ENCODE data around the gene KRAS.

Gene KRAS

GRCh38 chr12:25256005-25256404 lies 5.3 kb upstream of the KRAS start:
- no peak for DNase-seq (ENCODE audit: low read depth in 3 of 3)

DNA sequence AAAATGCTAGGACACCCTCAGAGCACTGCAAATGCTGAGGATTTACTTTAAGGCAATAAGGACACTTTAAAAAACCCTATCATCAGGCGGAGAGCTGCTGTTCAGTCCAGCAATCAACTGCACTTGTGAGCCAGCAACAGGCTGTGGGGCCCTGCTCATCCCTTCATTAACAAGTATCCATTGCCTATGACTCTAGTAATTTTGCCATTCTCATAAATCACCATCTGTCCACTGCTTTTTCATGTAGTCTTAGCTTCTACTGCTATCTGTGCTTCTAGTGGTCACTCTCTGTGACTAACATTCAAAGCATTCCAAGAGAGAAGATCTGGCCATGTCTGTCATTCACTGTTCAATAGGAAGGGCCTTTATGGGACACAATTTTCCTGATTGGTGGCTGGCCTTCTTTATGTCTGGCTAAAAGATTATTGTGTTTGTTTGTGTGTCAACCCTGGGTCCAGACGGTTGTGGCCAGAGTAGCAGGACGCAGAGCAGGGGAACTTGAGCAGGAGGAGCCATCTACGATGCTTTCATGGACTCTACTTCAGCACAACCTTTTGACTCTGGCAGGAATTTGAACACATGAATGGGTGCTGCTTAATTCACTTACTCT lies 3.6 kb upstream of the KRAS start:
- DNase-seq (ENCODE audit: low read depth in 3 of 3) = no peak

DNA sequence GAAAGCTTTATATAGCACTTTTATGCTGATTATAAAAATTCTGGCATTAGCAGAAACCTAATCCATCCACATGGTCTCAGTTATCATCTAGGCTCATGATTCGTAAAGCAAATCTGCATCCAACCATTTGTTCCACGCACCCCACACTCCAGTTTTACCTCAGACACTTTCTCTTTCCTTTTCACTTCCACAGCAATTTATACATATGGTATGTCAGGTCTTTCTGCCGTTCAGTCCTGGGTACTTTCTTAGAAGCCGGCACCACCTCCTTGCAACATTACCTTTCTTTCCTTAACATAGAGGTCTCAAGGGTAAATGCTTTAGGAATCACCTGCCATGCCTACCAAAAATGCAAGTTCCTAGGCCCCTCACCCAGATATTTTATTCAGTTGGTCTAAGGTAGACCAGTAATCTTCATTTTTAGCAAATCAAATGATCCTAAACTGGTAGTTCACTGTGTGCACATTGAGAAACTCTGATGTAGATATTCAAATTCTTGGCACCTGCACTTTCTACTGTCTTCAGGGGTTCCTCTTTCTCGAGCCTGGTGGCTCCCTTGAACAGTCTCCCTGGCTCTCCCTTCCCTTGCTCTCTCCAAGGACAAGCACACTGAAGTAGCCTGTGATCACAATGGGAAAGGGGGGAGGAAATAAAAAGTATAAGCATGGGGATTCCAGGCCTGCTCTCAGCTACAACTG lies 2.8 kb upstream of the KRAS start:
- no peak for DNase-seq (ENCODE audit: low read depth in 3 of 3)

- DNase-seq (ENCODE audit: low read depth in 3 of 3) = no peak
These were observed 2.2 kb upstream of the KRAS start for GRCh38 chr12:25252946-25253345.

- DNase-seq (ENCODE audit: low read depth in 3 of 3) = no peak
These were observed 1.0 kb upstream of the KRAS start for GRCh38 chr12:25251769-25252168.

GRCh38 chr12:25249931-25250738 lies 594 bp downstream of the KRAS start:
- DNase-seq (ENCODE audit: low read depth in 3 of 3) = peak in 2 of 3 experiments; percentile 22 to 24

DNA sequence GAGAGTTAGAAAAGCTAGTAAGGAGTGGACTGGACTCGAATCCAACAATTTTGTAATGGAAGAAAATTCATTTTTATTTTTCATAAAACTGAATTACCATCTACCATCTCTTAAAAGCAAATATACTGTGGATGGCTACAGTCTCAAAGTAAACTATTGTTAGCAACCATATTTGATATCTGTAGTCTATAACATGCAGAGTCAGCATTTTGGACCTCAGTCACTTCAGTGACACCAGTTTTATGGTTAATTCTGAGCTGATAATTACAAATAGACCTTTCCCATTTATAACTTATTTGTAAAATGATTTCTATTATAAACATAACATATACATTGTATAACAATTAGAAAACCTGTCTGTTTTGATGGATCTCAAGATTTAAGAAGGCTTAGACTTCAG lies 2.0 kb downstream of the KRAS start:
- DNase-seq (ENCODE audit: low read depth in 3 of 3) = no peak

DNA sequence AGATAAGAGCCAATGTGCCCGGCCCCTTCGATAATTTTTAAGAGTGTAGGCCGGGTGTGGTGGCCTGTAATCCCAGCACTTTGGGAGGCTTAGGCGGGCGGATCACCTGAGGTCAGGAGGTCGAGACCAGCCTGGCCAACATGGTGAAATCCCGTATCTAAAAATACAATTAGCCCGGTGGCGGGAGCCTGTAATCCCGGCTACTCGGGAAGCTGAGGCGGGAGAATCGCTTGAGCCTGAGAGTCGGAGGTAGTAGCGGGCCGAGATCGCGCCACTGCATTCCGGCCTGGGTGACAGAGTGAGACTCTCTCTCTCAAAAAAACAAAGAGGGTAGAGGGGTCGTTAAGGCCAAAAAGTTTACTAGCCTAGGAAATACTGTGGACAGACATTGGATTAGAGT lies 2.6 kb downstream of the KRAS start:
- DNase-seq (ENCODE audit: low read depth in 3 of 3) = no peak

DNA sequence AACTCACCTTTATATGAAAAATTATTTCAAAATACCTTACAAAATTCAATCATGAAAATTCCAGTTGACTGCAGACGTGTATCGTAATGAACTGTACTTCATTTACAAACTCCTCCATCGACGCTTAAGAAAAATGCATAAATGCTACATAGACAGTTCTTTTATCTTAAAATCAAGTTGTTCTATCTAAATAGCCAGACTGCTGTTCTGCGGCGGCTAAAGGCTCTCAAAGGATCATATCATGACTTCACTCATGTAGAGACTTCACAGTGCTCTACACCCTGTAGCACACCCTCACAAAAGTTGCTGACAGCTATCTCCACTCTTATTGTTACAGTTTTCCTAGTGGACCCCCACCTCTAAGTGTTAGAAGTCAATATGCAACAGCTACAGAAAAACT lies 5.2 kb downstream of the KRAS start:
- DNase-seq (ENCODE audit: low read depth in 3 of 3) = no peak

DNA sequence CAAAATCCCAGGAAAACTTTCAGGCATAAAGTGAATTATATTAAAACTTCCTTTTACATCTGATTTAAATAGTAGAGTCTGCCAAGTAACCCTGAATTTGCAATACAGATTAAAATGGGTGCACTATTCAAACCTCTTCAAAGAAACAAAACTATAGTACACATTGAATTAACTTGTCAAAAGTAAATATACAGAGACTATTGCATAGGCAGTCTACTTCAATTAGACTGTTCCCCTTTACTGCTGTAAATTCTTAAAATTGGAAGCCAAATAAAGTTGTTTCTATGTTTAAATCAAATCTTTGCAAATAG lies 7.1 kb downstream of the KRAS start:
- no peak for DNase-seq (ENCODE audit: low read depth in 3 of 3)

DNA sequence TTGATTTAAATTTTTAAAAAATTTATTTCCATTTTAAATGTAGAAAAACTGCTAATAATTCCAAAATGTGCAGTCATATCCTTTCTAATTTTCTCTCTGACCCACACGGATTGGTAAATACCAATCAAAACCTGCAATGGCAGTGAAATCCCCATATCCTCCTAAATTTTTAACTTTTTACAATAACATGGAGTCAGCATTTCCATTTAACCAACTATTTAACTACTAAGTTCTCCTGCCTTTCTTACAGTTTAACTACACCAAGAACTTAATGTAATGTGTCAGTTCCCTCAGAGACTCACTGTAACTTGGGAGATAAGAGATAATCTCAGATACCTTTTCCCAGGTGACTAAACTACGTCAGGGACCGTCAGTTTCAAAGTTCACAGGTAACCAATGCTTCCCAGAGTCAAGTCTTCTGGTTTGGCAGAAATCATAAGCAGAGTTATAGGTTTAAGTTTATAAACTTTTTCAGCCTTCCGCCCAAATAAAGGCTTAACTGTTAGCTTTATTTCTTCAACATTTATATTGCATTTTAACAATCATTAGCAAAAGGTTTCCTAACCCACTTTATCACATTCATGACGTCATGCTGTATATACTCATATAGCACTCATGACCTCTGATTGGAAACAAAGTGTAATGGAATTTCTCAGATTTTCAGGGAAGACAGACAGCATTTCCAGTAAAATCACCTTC lies 7.6 kb downstream of the KRAS start:
- no peak for DNase-seq (ENCODE audit: low read depth in 3 of 3)

DNA sequence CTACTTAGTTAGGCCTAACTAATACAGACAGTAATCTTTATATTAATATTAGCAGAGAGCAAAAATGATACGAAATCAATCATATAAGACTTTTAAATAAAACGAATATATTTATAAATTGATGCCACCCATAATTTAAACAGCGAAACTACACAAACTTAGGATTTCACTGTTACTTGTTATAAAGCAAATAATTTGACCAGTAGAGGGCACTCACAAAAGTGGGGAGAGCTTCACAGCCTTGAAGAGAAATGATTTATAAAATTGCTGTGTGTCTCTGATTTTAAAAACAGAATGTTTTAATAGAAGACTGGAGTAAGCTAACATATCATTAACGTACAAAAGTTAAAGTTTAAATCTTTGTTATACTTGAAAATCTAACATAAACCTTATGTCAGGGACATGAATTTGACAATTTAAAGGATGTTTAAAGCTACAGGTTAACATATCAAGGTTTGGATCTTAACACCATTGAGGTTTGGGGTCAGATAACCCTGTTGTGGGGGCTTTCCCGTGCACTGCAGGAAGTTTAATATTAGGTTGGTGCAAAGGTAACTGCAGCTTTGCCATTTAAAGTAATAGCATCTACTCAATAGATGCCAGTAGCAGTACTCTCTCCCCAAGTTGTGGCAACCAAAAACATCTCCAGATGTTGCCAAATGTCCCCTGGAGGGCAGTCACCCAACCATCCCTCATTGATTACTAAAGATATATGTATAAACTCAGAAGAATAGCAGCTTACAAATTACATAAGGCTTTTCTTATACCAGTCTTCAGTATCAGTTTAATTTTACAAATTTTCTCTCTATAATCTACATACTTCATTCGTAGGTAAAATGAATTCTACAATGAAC lies 9.3 kb downstream of the KRAS start:
- DNase-seq (ENCODE audit: low read depth in 3 of 3) = no peak

GRCh38 chr12:25236626-25237025 lies 14.1 kb downstream of the KRAS start:
- no peak for DNase-seq (ENCODE audit: low read depth in 3 of 3)

DNA sequence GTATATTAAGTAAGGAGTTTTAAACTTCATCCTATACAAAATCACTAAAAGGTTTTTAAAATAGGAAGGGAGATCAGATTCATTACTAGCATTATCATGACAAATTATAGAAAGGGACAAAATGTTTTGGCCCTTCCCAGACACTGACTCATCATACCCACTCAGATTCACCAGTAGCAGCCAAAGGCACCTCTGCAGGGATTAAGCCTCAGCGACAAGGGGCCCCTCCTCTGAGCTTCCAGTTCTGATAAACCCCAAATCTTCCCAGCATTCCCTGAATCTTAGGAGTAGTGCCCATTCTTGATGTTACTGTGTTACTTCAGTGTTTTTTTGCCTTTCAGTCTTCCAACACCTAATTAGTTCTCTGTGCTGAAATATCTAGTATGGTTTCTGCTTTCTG lies 14.5 kb downstream of the KRAS start:
- DNase-seq (ENCODE audit: low read depth in 3 of 3) = no peak

- DNase-seq (ENCODE audit: low read depth in 3 of 3) = no peak
These were observed 37.4 kb downstream of the KRAS start for GRCh38 chr12:25213338-25213737.

DNA sequence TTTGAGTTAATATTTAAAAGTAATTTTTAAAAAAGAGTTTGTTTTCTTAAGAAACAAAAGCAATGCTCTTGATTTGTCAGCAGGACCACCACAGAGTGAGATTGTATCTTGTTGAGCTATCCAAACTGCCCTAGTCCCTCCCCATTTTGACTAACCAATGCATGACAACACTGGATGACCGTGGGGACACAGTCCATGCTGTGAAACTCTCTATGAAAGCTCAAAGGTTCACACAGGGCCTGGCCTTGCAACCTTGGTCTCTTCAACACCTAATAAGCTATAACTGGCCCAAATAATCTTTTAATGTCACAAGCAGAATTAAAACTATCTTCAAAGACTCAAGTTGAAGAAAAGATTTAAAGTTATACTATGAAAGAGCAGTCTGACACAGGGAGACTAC lies 42.2 kb downstream of the KRAS start:
- DNase-seq (ENCODE audit: low read depth in 3 of 3) = no peak

GRCh38 chr12:25207846-25208245 lies 42.9 kb downstream of the KRAS start:
- no peak for DNase-seq (ENCODE audit: low read depth in 3 of 3)

GRCh38 chr12:25207411-25207810 lies 43.3 kb downstream of the KRAS start:
- DNase-seq (ENCODE audit: low read depth in 3 of 3) = no peak

GRCh38 chr12:25202137-25202536 lies 48.6 kb downstream of the KRAS start:
- no peak for DNase-seq (ENCODE audit: low read depth in 3 of 3)

DNA sequence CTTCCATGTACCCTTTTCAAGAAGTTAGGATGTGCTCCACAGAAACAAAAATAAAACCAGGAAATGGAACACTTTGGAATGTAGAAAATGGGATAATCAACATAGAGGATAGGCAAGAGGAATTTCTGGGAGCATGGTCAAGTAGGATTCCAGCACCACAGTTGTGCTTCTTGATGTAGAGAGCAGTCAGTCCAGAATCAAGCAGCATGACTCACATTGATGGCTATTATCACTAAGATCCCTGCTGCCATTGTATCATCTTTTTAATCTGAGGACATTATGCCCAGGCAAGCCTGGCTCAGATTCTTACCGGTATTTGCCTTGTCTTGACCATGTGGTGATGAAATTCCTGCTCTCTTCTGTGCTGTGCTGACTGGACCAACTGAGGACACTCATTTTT lies 50.0 kb downstream of the KRAS start:
- no peak for DNase-seq (ENCODE audit: low read depth in 3 of 3)

DNA sequence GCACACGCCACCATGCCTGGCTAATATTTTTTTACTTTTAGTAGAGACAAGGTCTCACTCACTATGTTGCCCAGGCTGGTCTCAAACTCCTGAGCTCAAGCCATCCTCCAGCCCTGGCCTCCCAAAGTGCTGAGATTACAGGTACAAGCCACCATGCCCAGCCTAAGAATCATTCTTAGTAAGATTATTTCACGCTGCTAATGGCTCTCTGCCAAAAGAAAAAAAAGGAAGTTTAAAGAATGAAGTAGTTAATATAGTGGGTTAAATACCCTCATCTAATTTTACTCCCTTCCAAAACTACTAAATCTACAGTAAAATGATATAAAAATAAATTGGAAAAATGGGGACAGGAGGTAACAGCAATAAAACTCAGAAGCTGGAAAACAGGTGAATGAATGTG lies 53.1 kb downstream of the KRAS start:
- DNase-seq (ENCODE audit: low read depth in 3 of 3) = no peak

Data from stimulated activated CD4-positive, alpha-beta T cell treated with anti-CD3 and anti-CD28 coated beads, TNF-alpha, amount 100 ng/mL, for 4 hours (primary cell).